ENCODE data around the gene KRTAP10-1. TPM values are rescaled to one million over a fixed set of nuclear protein-coding genes. Genes with fewer than 3 reads are reported as not detected.

The KRTAP10-1 gene
- total RNA-seq, 1 donor from 2014 or later = not detected

GRCh38 chr21:44523567-44524413 lies 16.2 kb downstream of the KRTAP10-1 start:
- H3K4me1 Mint-ChIP-seq = no peaks in the 10 kb centered on the region
- DNase-seq (ENCODE audit: low spot score) = no peak
- Histone ChIP-seq H3F3A (ENCODE audit: low read depth) (no peaks in the 10 kb centered on the region), H3K4me1 (no peaks in the 10 kb centered on the region), H3K9me3 (ENCODE audit: low read depth) (no peaks in the 10 kb centered on the region), H4K20me1 (ENCODE audit: low read depth) (no peaks in the 10 kb centered on the region), H3K79me2 (ENCODE audit: low read depth) (no peaks in the 10 kb centered on the region), H3K27ac (no peak overlapping the region), H3K9ac (no peak overlapping the region), H3K27me3 (no peaks in the 10 kb centered on the region), H2AFZ (replicated peaks) (no peak overlapping the region), H3K4me3 (no peak overlapping the region), H3K4me2 (no peak overlapping the region), H3K36me3 (no peaks in the 10 kb centered on the region)
- no peak overlapping the region for H3K4me3 Mint-ChIP-seq
- H3K27me3 Mint-ChIP-seq (ENCODE audit: insufficient read depth, low read depth) = peaks cover under 1% of the 10 kb centered on the region
- H3K36me3 Mint-ChIP-seq = no peaks in the 10 kb centered on the region
- H3K27ac Mint-ChIP-seq = no peak overlapping the region
- peaks cover 4% of the 10 kb centered on the region for H3K9me3 Mint-ChIP-seq
- no peak for TF ChIP-seq EZH2 (IDR thresholded peaks at IDR 0.05)
- no peak for TF ChIP-seq CTCF (IDR thresholded peaks at IDR 0.05)
- no peak for TF ChIP-seq EZH2phosphoT487 (IDR thresholded peaks at IDR 0.05)

GRCh38 chr21:44522753-44523204 lies 17.2 kb downstream of the KRTAP10-1 start:
- H3K4me2 ChIP-seq = no peak overlapping the region
- H3K27ac Mint-ChIP-seq = no peak overlapping the region
- no peaks in the 10 kb centered on the region for H3K4me1 Mint-ChIP-seq
- no peak for TF ChIP-seq EZH2 (IDR thresholded peaks at IDR 0.05)
- TF ChIP-seq CTCF (IDR thresholded peaks at IDR 0.05) = no peak
- TF ChIP-seq EZH2phosphoT487 (IDR thresholded peaks at IDR 0.05) = no peak
- H3K9me3 ChIP-seq (ENCODE audit: low read depth) = no peaks in the 10 kb centered on the region
- H3K9ac ChIP-seq = no peak overlapping the region
- H3K36me3 Mint-ChIP-seq = no peaks in the 10 kb centered on the region
- H3K36me3 ChIP-seq = no peaks in the 10 kb centered on the region
- no peak overlapping the region for H3K4me3 Mint-ChIP-seq
- H3K27ac ChIP-seq = no peak overlapping the region
- H3K4me1 ChIP-seq = no peaks in the 10 kb centered on the region
- no peaks in the 10 kb centered on the region for H3K27me3 Mint-ChIP-seq (ENCODE audit: insufficient read depth, low read depth)
- H3K4me3 ChIP-seq = no peak overlapping the region
- peaks cover 4% of the 10 kb centered on the region for H3K9me3 Mint-ChIP-seq
- no peak for DNase-seq (ENCODE audit: low spot score)
- no peaks in the 10 kb centered on the region for H3F3A ChIP-seq (ENCODE audit: low read depth)
- no peaks in the 10 kb centered on the region for H4K20me1 ChIP-seq (ENCODE audit: low read depth)
- no peaks in the 10 kb centered on the region for H3K79me2 ChIP-seq (ENCODE audit: low read depth)
- H3K27me3 ChIP-seq = no peaks in the 10 kb centered on the region
- no peak overlapping the region for H2AFZ ChIP-seq (replicated peaks)

GRCh38 chr21:44521928-44522752 lies 17.9 kb downstream of the KRTAP10-1 start:
- no peaks in the 10 kb centered on the region for H3K4me1 Mint-ChIP-seq
- Histone ChIP-seq H3K27me3 (no peaks in the 10 kb centered on the region), H3K4me2 (no peak overlapping the region), H3K4me1 (no peaks in the 10 kb centered on the region), H3K9me3 (ENCODE audit: low read depth) (no peaks in the 10 kb centered on the region), H3F3A (ENCODE audit: low read depth) (no peaks in the 10 kb centered on the region), H4K20me1 (ENCODE audit: low read depth) (no peaks in the 10 kb centered on the region), H3K9ac (no peak overlapping the region), H2AFZ (replicated peaks) (no peak overlapping the region), H3K79me2 (ENCODE audit: low read depth) (no peaks in the 10 kb centered on the region), H3K36me3 (no peaks in the 10 kb centered on the region), H3K4me3 (no peak overlapping the region), H3K27ac (no peak overlapping the region)
- DNase-seq (ENCODE audit: low spot score) = no peak
- H3K27me3 Mint-ChIP-seq (ENCODE audit: insufficient read depth, low read depth) = no peaks in the 10 kb centered on the region
- no peaks in the 10 kb centered on the region for H3K36me3 Mint-ChIP-seq
- H3K27ac Mint-ChIP-seq = no peak overlapping the region
- peaks cover 6% of the 10 kb centered on the region for H3K9me3 Mint-ChIP-seq
- no peak overlapping the region for H3K4me3 Mint-ChIP-seq
- TF ChIP-seq EZH2phosphoT487 (IDR thresholded peaks at IDR 0.05) (no peak), EZH2 (IDR thresholded peaks at IDR 0.05) (no peak), CTCF (IDR thresholded peaks at IDR 0.05) (no peak)

All from neural progenitor cell (in vitro differentiated cells).